ENCODE results near the gene PARP15.
"Not testable (repeated sequence)": the region's sequence is repeated elsewhere in the genome, so short reads cannot be mapped to it uniquely, and the experiment has no call there.

Gene PARP15

GRCh38 chr3:122577409-122578031 is at the start of gene PARP15:
Gene PARP15 (plus strand): TSS chr3:122577650. CDS start chr3:122577668, 18 bp downstream.
- DNase-seq: no peak

- DNase-seq: no peak
Observed at GRCh38 chr3:122530164-122530563, 47.3 kb upstream of the PARP15 start.

- no peak for DNase-seq
Observed at GRCh38 chr3:122533480-122533879, 44.0 kb upstream of the PARP15 start.

DNA sequence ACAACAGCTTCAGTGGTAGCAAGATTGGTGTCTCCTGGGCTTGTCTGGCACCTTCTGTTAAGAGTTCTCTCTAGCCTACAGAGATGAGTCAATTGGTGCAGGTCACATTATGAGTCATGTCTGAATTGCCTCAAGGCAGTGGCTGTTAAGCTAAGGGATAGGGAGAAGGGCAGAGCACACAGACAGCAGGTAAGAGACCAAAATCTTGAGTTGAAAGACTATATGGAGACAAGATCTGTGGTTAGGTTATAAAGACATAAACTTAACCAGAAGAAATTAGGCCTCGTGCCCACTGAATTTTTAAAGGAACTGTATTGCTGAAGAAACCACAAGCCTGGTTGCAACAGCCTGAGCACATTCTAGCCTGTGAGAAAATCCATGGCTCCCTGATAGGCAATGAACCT is 43.5 kb upstream of the PARP15 start:
- DNase-seq: peak; percentile 23

GRCh38 chr3:122535964-122536631 is 41.4 kb upstream of the PARP15 start:
- no peak for DNase-seq

DNA sequence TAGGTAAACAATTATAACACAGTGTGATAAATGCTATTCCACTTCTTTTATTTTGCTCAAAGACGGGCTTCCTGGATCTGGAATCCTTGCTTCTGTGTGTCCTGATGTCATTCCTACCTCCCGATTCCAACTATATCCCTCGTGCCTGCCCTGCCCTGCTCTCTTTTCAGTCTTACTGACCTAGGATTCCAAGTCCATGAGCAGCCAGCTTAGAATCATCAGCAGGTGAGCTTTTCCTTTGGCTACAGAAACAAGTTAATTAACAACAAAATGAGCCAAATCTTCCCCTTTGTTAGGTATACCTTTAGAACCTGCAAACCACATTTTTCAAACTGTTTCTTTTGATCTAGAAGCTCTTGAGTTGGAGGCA is 40.8 kb upstream of the PARP15 start:
- DNase-seq: no peak

DNA sequence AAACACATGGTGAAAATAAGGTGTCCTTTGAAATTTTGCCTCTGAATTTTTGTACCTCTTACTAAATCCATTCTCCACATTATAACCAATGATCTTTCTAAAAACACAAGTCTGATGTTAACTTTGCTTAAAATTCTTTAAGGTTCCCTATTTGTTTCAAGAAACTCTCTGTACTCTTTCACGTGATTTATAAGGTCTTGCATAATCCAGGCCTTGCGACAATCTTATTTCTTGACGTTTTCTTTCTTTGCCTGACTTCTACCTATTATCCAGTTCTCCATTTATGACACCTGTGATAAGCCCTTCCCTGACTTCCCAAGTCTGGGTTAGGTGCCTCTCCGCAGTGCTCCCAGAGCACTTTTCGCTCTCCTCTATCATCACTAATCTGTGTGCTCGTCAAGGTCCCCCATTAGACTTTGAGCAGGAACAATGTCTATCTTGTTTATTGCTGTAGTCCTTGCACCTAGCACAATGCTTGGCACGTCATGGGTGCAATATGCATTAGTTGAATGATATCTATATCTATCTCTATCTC is 38.4 kb upstream of the PARP15 start:
- no peak for DNase-seq

- no peak for DNase-seq
Observed at GRCh38 chr3:122546151-122546550, 31.3 kb upstream of the PARP15 start.

DNA sequence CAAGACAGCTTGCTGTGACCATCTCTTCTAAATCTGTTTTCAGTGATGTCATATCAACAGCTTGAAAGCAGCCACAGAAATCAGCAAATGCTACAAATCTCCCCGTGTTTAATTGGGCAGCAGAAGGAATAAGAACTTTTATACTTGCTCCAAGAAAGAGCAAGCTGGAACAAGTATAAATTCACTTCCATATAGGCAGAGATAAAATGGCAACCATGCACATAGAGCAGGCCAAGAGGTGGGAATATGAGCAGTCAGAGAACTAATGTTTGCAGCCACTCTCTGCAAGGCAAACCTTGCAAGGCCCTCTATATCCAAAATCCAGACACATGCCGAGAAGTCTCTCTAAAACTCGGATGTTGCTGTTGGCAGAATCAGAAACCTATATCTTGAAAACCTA is 29.4 kb upstream of the PARP15 start:
- no peak for DNase-seq

GRCh38 chr3:122548619-122549018 is 28.8 kb upstream of the PARP15 start:
- no peak for DNase-seq

DNA sequence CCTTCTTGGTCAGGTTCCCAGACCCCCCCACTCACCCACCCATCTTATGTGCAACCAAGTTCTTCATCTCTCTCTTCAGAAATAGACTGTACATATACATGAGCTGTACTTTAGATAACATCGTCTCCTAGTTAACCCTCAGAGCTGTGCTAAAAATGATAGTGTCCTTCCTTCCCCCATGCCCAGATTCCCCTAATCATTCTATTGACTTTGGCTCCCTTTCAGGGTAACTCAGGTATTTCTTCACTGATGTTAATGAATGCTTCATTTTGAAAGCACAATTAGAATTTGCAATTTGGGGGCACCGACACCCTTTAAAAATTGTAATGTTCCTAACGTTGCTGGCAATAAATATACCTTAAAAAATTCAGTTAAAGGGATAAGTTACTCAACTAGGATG is 24.3 kb upstream of the PARP15 start:
- DNase-seq: no peak

- no peak for DNase-seq
Observed at GRCh38 chr3:122555275-122556071, 22.0 kb upstream of the PARP15 start.

- DNase-seq: no peak
Observed at GRCh38 chr3:122557356-122557755, 20.1 kb upstream of the PARP15 start.

DNA sequence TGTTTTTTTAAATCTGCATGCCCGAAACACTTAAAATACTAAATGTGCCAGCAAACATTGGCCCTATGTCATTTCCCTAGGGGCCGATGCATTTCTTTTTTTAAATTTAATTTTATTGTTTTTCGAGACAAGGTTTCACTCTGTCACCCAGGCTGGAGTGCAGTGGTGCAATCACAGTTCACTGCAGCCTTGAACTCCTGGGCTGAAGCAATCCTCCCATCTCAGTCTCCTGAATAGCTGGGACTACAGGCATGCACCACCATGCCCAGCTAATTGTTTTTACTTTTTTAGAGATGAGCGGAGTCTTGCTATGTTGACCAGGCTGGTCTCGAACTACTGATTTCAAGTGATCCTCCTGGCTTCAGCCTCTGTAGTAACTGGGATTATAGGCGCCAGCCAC is 18.8 kb upstream of the PARP15 start:
- DNase-seq: no peak

GRCh38 chr3:122559906-122560305 is 17.5 kb upstream of the PARP15 start:
- DNase-seq: no peak

GRCh38 chr3:122560680-122561079 is 16.8 kb upstream of the PARP15 start:
- peak; percentile 33 for DNase-seq

DNA sequence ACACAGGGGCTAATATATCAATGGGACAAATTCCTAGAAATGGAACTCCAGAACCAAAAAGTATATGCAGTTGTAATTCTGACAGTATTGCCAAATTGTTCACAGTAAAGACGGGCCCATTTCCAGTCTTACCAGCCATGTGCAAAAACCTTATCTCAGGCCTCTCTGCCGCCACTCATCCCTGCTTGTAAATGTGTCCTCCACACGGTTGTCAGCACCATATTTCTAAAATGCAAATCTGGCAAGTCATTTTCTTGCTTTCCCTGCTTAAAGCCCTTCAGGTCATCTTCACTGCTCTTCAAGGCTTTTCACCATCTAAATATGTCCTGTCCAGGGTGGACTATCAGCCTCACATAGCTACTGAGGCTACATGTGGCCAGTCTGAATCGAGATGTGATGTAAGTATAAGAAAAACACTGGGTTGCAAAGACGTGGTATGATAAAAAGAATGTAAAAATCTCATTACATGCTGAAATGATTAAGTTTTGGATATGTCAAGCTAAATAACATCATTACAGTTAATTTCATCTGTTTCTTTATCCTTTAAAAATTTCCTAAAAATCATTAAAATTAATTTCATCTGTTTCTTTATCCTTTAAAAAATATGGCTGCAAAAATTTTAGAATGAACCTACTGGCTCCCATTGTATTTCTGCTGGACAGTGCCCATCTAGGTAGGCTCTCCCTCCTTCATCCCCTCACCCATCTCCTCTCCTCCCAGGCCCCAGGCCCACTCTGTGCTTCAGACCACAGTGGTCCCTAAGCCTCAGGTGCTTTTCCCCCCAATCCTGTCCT is 14.3 kb upstream of the PARP15 start:
- DNase-seq: no peak

GRCh38 chr3:122563717-122564025 is 13.8 kb upstream of the PARP15 start:
- DNase-seq: no peak

- peak; percentile 68 for DNase-seq
Observed at GRCh38 chr3:122564155-122564912, 13.1 kb upstream of the PARP15 start, which contains the start of the genes DTX3L and PARP9. Gene DTX3L (plus strand): TSS chr3:122564338. CDS start chr3:122564427, 89 bp downstream. Gene PARP9 (minus strand): TSS chr3:122564300. CDS start chr3:122559620, 4,680 bp downstream.

GRCh38 chr3:122568131-122568530 is 9.3 kb upstream of the PARP15 start:
- DNase-seq: not testable (repeated sequence)

DNA sequence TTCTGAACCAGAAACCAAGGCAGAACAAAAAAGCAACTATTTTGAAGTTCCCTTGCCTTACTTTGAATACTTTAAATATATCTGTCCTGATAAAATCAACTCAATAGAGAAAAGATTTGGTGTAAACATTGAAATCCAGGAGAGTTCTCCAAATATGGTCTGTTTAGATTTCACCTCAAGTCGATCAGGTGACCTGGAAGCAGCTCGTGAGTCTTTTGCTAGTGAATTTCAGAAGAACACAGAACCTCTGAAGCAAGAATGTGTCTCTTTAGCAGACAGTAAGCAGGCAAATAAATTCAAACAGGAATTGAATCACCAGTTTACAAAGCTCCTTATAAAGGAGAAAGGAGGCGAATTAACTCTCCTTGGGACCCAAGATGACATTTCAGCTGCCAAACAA is 8.7 kb upstream of the PARP15 start:
- no peak for DNase-seq

GRCh38 chr3:122572940-122573412 is 4.5 kb upstream of the PARP15 start:
- peak; percentile 22 for DNase-seq

Measured in NCI-H69 (cell line).